BJ (cell line): ENCODE measurements around the gene CDK14. TPM values are rescaled to one million over a fixed set of nuclear protein-coding genes. Genes with fewer than 3 reads are reported as not detected.
"Not testable (repeated sequence)": the region's sequence is repeated elsewhere in the genome, so short reads cannot be mapped to it uniquely, and the experiment has no call there.

ENCODE experiments used
- CTCF ChIA-PET: fragments of 350-600 bp; formaldehyde crosslinking; extraction: SDS; loops from one replicate; lab custom pipeline; 2021; ENCODE audit warnings: antibody characterized with exemption, inconsistent platforms; lab: Yijun Ruan, JAX
- POLR2A ChIA-PET: fragments of 300-600 bp; sonication (Branson Sonifier 250); formaldehyde crosslinking; extraction: SDS; loops from one replicate; lab custom pipeline; 2021; ENCODE audit warnings: antibody characterized with exemption; lab: Charles Lee
- DNase-seq: peaks from one replicate; pipeline ENCODE4 v3.0.0-alpha.2; 2011; ENCODE audit warnings: low read depth
- H3K27me3 ChIP-seq: 2 replicates; pipeline ENCODE4 v1.6.0; 2011; ENCODE audit warnings: low read length; ENCODE audit not compliant: control insufficient read depth, insufficient read depth
- H3K36me3 ChIP-seq: 2 replicates; pipeline ENCODE4 v1.5.1; 2011; ENCODE audit warnings: low read length; ENCODE audit not compliant: control insufficient read depth, insufficient read depth
- H3K4me3 ChIP-seq: 2 replicates; pipeline ENCODE4 v1.5.1; 2011; ENCODE audit warnings: low read depth, mild to moderate bottlenecking, control low read depth, low read length
- polyA plus RNA-seq: library from polyadenylated mRNA; depleted of rRNA; stranded (reverse); fragments of >200 nt; gene quantifications from 2 replicates; pipeline ENCODE4 v1.2.3, GENCODE V29; 2011
- TF ChIP-seq, protein P1 (sequence below): IDR thresholded peaks from 2 replicates; pipeline ENCODE4 v1.5.1; 2011; ENCODE audit warnings: low read depth, mild to moderate bottlenecking, control low read depth, inconsistent platforms, low read length, moderate library complexity; ENCODE audit not compliant: insufficient read depth

Gene CDK14
- polyA plus RNA-seq, 1 experiment, result 6.7 TPM

DNA sequence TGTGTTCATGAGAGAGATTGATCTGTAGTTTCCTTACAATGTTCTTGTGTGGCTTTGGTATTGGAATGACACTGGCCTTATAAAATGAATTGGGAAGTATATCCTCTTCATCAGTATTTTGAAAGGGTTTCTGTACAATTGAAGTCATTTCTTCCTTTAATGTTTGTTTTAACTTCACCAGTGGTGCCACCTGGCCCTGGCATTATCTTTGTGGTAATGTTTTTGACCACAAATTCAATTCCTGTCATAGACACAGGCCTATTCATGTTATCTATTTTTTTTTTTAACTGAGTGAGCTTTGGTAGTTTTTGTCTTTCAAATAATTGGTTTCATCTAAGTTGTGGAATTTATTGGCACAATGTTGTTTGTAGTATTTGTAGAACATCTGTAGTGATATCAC, 127.7 kb downstream of the CDK14 start:
- CTCF ChIA-PET, result interaction anchor here (0.7 to 0.8 kb wide), 2 partner anchors 29 to 311 kb away, joined by 3 read pairs; no protein-coding TSS in a partner anchor
- no peak overlapping the region for H3K4me3 ChIP-seq
- TF ChIP-seq, protein P1, sequence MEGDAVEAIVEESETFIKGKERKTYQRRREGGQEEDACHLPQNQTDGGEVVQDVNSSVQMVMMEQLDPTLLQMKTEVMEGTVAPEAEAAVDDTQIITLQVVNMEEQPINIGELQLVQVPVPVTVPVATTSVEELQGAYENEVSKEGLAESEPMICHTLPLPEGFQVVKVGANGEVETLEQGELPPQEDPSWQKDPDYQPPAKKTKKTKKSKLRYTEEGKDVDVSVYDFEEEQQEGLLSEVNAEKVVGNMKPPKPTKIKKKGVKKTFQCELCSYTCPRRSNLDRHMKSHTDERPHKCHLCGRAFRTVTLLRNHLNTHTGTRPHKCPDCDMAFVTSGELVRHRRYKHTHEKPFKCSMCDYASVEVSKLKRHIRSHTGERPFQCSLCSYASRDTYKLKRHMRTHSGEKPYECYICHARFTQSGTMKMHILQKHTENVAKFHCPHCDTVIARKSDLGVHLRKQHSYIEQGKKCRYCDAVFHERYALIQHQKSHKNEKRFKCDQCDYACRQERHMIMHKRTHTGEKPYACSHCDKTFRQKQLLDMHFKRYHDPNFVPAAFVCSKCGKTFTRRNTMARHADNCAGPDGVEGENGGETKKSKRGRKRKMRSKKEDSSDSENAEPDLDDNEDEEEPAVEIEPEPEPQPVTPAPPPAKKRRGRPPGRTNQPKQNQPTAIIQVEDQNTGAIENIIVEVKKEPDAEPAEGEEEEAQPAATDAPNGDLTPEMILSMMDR, result no peak
- H3K36me3 ChIP-seq, result no peaks in the 10 kb centered on the region
- DNase-seq, result no peak
- POLR2A ChIA-PET, result no interaction called here
- no peaks in the 10 kb centered on the region for H3K27me3 ChIP-seq

DNA sequence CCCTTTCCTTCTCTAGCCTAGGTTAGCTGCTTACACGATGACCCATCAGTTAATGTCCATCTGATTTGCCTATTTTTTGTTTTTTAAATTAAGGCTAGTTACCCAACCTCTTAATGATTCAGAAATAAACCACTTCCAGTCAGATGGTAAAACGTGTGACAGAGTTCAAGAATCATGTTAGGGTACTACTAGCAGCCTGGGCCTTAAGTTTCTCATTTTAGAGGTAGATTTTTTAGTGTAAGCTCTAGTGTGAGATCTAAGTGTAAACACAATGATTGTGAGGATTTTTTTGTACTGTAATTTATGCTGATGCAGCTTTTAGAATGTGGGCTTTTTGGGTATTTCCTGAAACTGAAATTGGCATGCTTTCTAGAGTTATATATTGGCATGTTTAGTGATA, 130.0 kb downstream of the CDK14 start:
- ChIA-PET POLR2A (no interaction called here), CTCF (interaction anchor here (1.5 kb wide), 1 partner anchor 308 kb away, joined by 6 read pairs; no protein-coding TSS in a partner anchor)
- H3K27me3 ChIP-seq, result no peaks in the 10 kb centered on the region
- H3K36me3 ChIP-seq, result no peaks in the 10 kb centered on the region
- no peak for DNase-seq
- H3K4me3 ChIP-seq, result no peak overlapping the region
- TF ChIP-seq, protein P1, result no peak

DNA sequence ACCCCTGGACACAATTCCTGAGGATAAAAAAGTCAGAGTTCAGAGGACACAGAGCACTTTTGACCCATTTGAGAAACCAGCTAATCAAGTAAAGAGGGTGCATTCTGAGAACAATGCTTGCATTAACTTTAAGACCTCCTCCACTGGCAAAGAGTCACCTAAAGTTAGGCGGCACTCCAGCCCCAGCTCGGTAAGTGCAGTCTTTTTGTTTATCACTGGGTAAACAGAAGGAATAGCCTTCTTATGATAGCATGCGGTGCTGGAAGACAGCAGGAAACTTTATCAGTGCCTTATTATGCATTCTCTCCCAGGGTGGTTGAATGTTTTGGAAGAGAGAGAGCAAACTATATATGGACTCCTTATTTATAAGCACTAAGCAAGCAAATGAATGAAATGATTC, 130.5 kb downstream of the CDK14 start:
- ChIA-PET POLR2A (no interaction called here), CTCF (interaction anchor here (1.5 kb wide), 1 partner anchor 308 kb away, joined by 6 read pairs; no protein-coding TSS in a partner anchor)
- no peak for DNase-seq
- H3K27me3 ChIP-seq, result no peaks in the 10 kb centered on the region
- TF ChIP-seq, protein P1, result no peak
- no peak overlapping the region for H3K4me3 ChIP-seq
- no peaks in the 10 kb centered on the region for H3K36me3 ChIP-seq

DNA sequence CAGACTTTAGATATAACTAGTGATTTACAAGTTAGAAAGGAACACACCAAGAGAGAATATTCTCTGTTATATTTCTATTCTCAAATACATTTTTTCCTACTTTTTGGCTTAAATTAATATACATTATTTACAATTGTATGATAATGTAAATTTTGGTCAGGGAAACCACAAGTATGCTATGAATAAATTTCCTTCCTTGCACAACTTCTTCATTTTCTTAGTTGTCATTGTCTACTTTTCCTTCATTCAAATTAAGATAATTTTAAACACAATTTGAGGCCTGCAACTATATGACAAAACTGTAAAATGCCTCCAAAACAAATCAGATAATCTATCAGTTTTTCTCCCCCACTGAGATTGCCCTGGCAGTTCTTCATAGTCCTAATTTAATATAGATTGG, 131.3 kb downstream of the CDK14 start:
- ChIA-PET POLR2A (no interaction called here), CTCF (no interaction called here)
- Histone ChIP-seq H3K36me3 (no peaks in the 10 kb centered on the region), H3K27me3 (no peaks in the 10 kb centered on the region), H3K4me3 (no peak overlapping the region)
- TF ChIP-seq, protein P1, result no peak
- DNase-seq, result no peak

DNA sequence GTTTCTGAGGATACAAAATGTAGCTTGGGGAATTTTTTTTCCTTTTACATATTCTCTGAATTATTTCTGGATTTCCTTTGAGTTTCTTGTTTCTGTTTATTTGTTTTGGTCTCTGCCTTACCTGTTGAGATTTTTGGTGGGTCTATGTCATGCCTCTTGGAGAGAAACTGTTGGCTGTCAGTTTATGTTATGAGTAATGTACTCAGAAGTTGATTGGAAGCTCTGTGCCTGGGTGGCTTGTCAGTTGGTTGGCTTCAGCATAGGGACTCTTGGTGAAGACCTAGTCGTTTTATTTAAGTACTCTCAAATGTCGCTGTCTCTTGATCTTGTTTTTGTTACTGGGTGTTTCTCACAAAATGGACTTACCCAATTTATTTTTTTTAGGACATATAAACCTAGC, 132.4 kb downstream of the CDK14 start:
- DNase-seq, result no peak
- Histone ChIP-seq H3K27me3 (no peaks in the 10 kb centered on the region), H3K36me3 (no peaks in the 10 kb centered on the region), H3K4me3 (no peak overlapping the region)
- POLR2A ChIA-PET, result no interaction called here
- CTCF ChIA-PET, result no interaction called here
- TF ChIP-seq, protein P1, result no peak

DNA sequence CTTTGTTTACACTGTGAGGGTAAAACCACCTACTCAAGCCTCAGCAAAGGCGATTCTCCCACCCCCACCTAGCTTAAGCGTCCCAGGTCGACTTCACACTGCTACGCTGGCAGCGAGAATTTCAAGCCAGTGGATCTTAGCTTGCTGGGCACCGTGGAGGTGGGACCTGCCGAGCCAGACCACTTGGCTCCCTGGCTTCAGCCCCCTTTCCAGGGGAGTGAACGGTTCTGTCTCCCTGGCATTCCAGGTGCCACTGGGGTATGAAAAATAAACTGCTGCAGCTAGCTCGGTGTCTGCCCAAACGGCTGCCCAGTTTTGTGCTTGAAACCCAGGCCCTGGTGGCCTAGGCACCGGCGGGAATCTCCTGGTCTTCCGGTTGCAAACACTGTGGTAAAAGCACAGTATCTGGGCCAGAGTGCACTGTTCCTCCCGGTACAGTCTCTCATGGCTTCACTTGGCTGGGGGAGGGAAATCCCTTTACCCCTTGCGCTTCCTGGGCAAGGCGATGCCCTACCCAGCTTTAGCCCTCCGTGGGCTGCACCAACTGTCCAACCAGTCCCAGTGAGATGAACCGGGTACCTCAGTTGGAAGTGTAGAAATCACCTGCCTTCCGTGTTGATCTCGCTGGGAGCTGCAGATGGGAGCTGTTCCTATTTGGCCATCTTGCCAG, 139.6 kb downstream of the CDK14 start:
- CTCF ChIA-PET, DNase-seq, H3K36me3 ChIP-seq, H3K27me3 ChIP-seq, H3K4me3 ChIP-seq, POLR2A ChIA-PET: not testable (repeated sequence)
